ENCODE data around the gene BOLA1.

DNA sequence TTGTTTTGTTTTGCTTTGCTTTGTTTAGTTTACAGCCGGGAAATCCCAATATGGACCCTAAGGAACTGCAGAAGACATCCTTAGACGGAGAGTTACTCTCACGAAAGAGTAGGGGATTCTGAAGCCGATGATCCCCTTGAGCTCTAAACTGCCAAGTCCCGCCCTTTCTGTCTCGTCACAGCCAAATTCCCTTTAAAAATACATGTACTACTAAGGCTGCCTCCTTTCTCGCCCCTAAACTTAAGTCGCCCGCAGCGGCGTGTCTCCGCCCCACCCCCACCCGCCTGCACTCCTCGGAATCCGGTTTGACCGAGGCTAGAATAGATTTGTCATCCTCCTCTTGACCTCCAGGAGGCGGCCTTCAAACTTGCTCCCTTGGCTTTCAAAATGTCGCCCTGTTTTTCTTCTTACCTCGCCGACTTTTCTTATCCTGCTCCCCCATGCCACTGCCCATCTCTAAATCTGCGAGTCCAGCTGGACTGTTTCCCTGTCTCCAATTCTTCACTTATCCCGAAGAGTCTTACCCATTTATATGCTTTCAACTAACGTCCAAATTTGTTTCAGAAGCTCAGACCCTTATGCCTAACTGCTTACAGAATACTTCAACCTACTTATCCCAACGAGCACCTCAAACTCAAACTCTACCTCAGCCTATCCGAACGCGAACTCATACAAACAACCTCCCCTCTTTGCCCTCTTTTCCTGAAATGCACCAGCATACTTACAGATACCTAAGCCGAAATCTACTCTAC, 10.9 kb upstream of the BOLA1 start:
- TF ChIP-seq POLR2A (IDR thresholded peaks at IDR 0.05; ENCODE audit: low read length) (no peak), GATA1 (IDR thresholded peaks at IDR 0.05; ENCODE audit: low read depth, low read length) (no peak)

All from erythroblast (primary cell).